Immature natural killer cell (primary cell): ENCODE measurements around the gene TNS4. TPM values are rescaled to one million over a fixed set of nuclear protein-coding genes. Genes with fewer than 3 reads are reported as not detected.

Source experiments
- DNase-seq, 3 donors: peaks; one replicate each; pipeline ENCODE4 v3.0.0; 2022; ENCODE audit warnings: mixed read lengths in 1 of 3
- H3K27ac Mint-ChIP-seq, 6 donors: one replicate each; pipeline ENCODE4 v1.8.0; 2020; ENCODE audit warnings: mixed read lengths in 6 of 6, mild to moderate bottlenecking in 5 of 6, inconsistent platforms in 4 of 6, moderate library complexity in 3 of 6
- H3K27me3 Mint-ChIP-seq, 3 donors: one replicate each; pipeline ENCODE4 v1.8.0; 2020 to 2021; ENCODE audit warnings: low read depth in 3 of 3, mild to moderate bottlenecking in 3 of 3, mixed read lengths in 3 of 3, moderate library complexity in 3 of 3, inconsistent platforms in 1 of 3
- H3K36me3 Mint-ChIP-seq, 3 donors: one replicate each; pipeline ENCODE4 v1.8.0; 2020; ENCODE audit warnings: mixed read lengths in 3 of 3, inconsistent platforms in 2 of 3, mild to moderate bottlenecking in 2 of 3
- H3K4me1 Mint-ChIP-seq, 2 donors: one replicate each; pipeline ENCODE4 v1.8.0; 2020; ENCODE audit warnings: inconsistent platforms in 2 of 2, mild to moderate bottlenecking in 2 of 2, mixed read lengths in 2 of 2, moderate library complexity in 1 of 2
- H3K4me3 Mint-ChIP-seq, 5 donors: one replicate each; pipeline ENCODE4 v1.8.0; 2020; ENCODE audit warnings: mild to moderate bottlenecking in 5 of 5, mixed read lengths in 5 of 5, inconsistent platforms in 3 of 5, moderate library complexity in 3 of 5
- H3K9me3 Mint-ChIP-seq, 6 donors: one replicate each; pipeline ENCODE4 v1.8.0; 2020; ENCODE audit warnings: mild to moderate bottlenecking in 6 of 6, mixed read lengths in 6 of 6, inconsistent platforms in 4 of 6, moderate library complexity in 3 of 6
- polyA plus RNA-seq, 3 donors: library from polyadenylated mRNA; unstranded; fragments of 300-500 nt; fragmentation: Illumina TruSeq; gene quantifications; one replicate each; pipeline ENCODE4 v1.2.3, GENCODE V29; 2021

Gene TNS4
- polyA plus RNA-seq, 3 donors from 2014 or later = 0.12 TPM; not detected in 2

DNA sequence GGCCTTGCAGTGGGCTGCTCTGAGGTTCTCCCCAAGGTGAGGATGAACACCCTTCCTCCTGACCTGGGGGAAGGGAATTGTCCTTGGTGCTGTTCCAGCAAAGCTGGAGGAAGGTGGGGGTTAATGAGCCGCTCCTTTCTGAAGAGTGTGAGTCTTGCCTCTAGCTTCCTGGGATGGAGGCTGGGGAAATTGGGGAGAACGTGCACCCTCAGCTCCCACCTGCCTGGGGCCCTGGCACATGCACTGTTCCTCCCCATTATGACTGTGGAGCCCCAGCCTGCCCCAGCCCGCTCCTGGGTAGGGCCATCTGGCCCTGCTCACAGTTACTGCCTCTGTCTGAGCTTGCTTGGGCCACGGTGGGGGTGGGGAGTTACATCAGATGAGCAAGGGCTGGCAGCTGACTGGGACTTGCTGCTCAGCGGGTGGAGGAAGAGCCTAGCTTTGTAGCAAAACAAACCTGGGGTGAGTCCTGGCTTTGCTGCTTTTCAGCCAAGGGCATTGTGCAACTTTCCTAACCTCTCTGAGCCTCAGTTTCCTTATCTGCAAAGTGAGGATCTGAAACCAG is 11.1 kb downstream of the TNS4 start:
- H3K4me1 Mint-ChIP-seq = peaks cover 27 to 31% of the 10 kb centered on the region in 2 donors
- H3K9me3 Mint-ChIP-seq = no peaks in the 10 kb centered on the region
- no peak overlapping the region for H3K27ac Mint-ChIP-seq
- H3K36me3 Mint-ChIP-seq = no peaks in the 10 kb centered on the region
- DNase-seq = no peak
- peaks cover 0 to 5% (median 1%) of the 10 kb centered on the region in 3 donors for H3K27me3 Mint-ChIP-seq
- no peak overlapping the region for H3K4me3 Mint-ChIP-seq

DNA sequence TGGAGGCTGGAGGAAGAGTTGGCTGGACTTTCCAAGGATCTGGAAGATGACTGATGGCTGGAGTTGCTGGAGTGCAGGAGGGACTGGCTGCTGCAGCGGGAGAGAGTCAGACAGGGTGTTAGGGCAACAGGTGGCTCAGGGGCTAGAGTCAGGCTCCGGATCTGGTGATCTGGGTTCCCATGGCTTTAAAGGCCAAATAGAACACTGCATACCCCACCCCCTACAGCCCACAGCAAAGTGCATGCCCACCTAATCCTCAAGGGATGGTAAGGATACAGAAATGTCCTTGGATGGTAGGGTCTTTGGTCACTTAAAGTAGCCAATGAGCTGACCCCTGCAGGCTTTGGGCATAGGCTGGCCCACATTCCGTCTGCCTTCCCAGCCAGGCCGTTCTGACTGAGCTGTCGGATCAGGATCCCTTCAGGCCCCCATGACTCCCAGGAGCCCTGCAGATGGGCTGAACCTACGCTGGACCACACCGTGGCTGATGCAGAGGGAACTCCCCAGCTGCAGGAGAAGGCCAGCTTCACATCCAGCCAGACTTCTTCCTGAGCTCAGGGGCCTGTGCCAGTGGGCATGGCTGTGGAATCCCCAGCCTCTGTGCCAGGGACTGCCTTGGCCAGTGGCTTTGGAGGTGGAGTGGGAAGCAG is 13.9 kb downstream of the TNS4 start:
- Mint-ChIP-seq H3K4me1 (peaks cover 36 to 42% of the 10 kb centered on the region in 2 donors), H3K27me3 (peaks cover 0 to 5% (median 3%) of the 10 kb centered on the region in 3 donors), H3K27ac (peak overlapping the region in 1 of 6 donors; percentile 50)

DNA sequence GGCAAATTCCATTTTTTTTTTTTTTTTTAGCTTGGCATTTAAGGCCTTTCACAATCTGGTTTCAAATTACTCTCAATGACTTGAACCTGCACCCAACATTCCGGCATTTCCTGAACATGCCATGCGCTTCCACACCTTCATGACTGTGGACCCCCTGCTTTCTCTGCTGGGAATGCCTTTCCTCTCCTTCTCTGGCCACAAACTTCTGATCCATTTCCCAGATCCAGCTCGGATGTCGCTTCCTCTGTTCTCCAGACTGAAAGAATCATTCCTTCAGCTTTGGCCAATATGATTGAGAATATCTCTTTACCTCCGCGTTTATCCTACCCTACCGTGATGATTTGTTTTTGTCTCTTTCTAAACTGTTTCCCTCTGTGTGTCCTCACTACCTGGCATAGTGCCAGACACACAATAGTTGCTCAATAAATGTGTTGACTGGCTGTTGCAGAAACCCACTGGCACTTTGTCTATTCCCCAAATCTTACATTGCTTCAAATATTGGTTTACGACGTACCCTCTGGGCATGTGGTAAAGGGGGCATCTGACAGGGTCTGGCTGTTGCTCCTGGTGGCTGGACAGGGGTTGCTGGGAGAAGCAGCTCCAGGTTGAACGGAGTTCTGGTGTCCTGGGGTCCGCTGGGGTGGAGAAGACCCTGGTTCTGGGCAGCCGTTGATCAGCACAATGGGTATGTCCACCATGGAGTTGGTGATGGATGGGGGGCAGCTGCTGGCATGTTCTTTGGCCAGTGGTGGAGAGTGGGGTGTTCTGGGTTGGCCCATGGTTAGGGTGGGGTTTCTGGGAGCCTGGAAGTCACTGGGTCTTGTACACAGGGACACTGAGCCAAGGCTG is 14.7 kb downstream of the TNS4 start:
- peaks cover 0 to 5% (median 3%) of the 10 kb centered on the region in 3 donors for H3K27me3 Mint-ChIP-seq
- H3K4me3 Mint-ChIP-seq = no peak overlapping the region
- DNase-seq = no peak
- H3K36me3 Mint-ChIP-seq = no peaks in the 10 kb centered on the region
- H3K27ac Mint-ChIP-seq = peak overlapping the region in 3 of 6 donors; percentile 31 to 82 (median 71)
- H3K9me3 Mint-ChIP-seq = no peaks in the 10 kb centered on the region
- H3K4me1 Mint-ChIP-seq = peaks cover 43 to 50% of the 10 kb centered on the region in 2 donors

More for the DNA sequence above, 13.9 kb downstream of the TNS4 start:
- Mint-ChIP-seq H3K36me3 (no peaks in the 10 kb centered on the region), H3K9me3 (no peaks in the 10 kb centered on the region), H3K4me3 (no peak overlapping the region)
- no peak for DNase-seq

DNA sequence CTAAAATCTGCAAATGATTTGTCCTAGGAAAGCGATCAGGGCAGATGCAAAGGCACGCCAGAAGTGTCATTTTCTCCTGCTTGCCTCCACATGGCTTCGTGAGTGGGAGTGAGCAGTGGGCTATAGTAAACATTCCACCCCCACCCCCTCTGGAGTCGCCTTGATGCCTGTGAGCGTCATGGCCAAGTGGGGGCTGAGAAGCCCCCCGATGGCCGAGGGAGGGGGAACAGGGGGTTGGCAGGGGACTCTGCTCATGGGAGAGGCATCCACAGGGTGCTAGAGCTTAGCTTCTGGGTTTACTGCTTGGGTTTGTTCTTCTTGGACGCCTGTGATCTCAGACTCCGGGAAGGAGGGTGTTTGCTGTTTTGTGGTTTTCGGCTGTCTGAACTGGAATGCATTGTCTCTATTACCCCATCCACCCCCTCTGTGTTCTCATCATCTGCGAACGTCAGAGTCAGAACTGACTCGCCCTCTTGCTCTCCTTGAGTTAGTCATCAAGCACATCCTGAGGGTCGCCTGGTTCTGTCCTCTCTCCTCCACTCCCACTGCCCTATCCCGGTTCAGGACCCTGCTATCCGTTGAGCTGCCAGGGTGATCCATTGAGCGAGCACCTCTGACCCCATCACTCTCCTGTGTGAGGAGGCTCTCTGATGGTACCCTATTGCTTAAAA is 15.4 kb downstream of the TNS4 start:
- Mint-ChIP-seq H3K4me1 (peaks cover 49 to 55% of the 10 kb centered on the region in 2 donors), H3K27ac (peak overlapping the region in 1 of 6 donors; percentile 30), H3K9me3 (no peaks in the 10 kb centered on the region), H3K27me3 (peaks cover 0 to 6% (median 3%) of the 10 kb centered on the region in 3 donors), H3K36me3 (no peaks in the 10 kb centered on the region), H3K4me3 (no peak overlapping the region)
- no peak for DNase-seq

DNA sequence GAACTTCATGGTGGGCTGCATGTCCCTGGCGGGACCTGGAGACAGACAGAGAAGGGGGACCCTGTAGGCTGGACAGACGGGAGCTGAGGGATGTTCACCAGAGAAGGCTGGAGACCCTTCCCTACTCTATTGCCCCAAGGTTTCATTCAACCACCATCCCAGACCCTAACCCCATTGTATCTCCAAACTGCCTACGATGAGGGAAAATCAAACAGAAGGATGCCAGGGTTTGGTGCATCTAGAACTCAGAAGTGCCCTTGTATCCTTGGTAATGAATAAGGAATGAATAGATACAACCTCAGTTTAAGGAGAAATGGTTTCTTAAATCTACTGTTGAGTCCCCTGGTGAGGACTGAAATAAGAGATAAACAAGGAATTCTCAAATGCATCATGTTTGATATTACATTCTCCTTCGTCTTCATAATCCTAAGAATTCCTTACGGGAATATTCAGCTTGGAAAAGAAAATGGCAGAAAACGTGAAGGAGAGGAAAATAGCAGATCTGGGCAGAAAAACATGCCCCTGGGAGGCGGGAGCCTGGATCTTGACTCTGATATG is 16.4 kb downstream of the TNS4 start:
- Mint-ChIP-seq H3K4me3 (no peak overlapping the region), H3K4me1 (peaks cover 53 to 55% of the 10 kb centered on the region in 2 donors)
- no peak for DNase-seq

DNA sequence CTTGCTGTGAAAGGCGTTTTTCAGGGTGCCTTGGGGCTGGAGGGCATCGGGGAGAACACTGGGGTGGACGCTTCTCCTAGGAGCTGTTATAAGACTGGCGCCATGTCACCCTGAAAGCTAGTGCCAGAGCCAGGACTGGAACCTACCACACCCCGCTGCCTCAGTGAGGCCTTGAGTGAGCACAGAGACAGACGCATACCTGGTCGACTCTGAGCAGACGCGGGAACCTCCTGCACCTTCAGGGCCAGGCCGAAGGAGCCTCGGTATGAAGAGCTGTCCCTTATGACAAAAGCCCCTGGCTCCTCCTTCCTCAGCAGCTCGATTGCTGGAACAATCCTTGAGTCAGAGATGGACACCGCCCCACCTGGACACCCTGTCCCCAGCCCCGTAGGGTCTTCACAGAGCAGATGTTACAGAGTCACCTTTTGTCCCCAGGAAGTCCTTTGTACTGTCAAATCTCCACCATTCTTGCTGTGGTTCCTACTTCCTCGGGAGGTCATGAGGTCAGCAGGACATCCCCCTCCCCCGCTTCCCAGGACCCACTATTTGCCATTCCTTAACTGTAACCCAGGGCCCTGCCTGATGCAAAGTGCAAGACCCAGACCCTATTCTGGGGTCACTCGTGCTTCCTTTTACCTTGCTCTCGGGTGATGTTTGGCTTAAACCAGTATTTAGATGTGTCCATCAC is 17.0 kb downstream of the TNS4 start:
- Mint-ChIP-seq H3K27ac (peak overlapping the region in 5 of 6 donors; percentile 2 to 92 (median 88)), H3K27me3 (peaks cover 6 to 9% (median 8%) of the 10 kb centered on the region in 3 donors), H3K36me3 (no peaks in the 10 kb centered on the region), H3K4me1 (peaks cover 54 to 55% of the 10 kb centered on the region in 2 donors), H3K4me3 (no peak overlapping the region), H3K9me3 (no peaks in the 10 kb centered on the region)
- DNase-seq = no peak

More for the DNA sequence above, 16.4 kb downstream of the TNS4 start:
- Mint-ChIP-seq H3K9me3 (no peaks in the 10 kb centered on the region), H3K36me3 (no peaks in the 10 kb centered on the region), H3K27ac (peak overlapping the region in 5 of 6 donors; percentile 2 to 88 (median 38)), H3K27me3 (peaks cover 6 to 9% (median 8%) of the 10 kb centered on the region in 3 donors)

DNA sequence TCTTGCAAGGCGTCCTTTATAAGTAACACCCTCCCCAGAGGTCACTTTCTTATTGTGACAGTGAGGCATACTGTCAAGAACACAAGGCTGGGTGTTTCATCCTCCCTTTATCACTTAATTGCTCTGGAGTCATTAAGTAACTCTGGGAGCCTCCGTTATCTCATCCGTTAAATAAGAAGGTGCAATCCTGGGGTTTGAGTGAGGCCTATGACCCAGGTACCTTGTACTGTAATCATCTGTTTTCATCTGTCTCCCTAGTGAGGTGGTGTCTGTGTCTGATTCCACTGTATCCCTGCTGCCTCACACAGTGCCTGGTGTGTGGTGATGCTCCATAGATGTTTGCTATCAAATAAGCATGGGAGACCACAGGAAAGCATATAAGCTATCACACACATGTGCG is 17.7 kb downstream of the TNS4 start:
- DNase-seq = no peak
- Mint-ChIP-seq H3K27ac (peak overlapping the region; percentile 34 to 92 (median 87)), H3K27me3 (peaks cover 6 to 11% (median 8%) of the 10 kb centered on the region in 3 donors), H3K4me3 (peak overlapping the region in 1 of 5 donors; percentile 31), H3K9me3 (no peaks in the 10 kb centered on the region), H3K36me3 (no peaks in the 10 kb centered on the region), H3K4me1 (peaks cover 50 to 52% of the 10 kb centered on the region in 2 donors)

DNA sequence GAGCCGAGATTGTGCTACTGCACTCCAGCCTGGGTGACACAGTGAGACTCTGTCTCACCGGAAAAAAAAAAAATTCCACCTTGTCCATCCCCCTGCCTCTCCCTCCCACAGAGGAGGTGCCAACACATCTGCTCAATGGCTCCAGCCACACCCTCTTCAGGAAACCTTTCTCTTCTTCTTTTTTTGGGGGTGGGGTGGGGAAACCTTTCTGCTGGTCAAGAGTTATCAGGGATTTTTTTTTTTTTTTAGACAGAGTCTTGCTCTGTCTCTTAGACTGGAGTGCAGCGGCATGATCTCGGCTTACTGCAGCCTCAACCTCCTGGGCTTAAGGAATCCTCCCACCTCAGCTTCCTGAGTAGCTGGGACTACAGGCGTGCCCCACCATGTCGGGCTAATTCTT is 18.7 kb downstream of the TNS4 start:
- Mint-ChIP-seq H3K4me3 (peak overlapping the region in 2 of 5 donors; percentile 18 to 38), H3K9me3 (no peaks in the 10 kb centered on the region), H3K27ac (peak overlapping the region; percentile 13 to 97 (median 89)), H3K36me3 (no peaks in the 10 kb centered on the region), H3K4me1 (peaks cover 47 to 49% of the 10 kb centered on the region in 2 donors), H3K27me3 (peaks cover 6 to 11% (median 8%) of the 10 kb centered on the region in 3 donors)
- DNase-seq = no peak

DNA sequence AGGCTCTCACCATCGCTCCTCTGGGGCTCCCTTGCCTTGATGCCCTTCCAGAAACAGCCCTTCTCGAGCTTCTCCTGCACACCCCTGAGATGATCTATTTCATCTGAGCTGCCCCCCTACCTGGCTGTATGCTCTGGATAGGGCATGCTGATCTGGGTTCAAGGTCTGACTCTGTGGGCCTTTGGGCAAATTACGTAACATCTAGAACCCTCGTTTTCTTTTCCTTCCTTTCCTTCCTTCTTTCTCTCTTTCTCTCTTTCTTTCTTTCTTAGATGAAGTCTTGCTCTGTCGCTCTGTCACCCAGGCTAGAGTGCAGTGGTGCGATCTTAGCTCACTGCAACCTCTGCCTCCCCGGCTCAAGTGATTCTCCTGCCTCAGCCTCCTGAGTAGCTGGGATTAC is 20.3 kb downstream of the TNS4 start:
- no peak for DNase-seq
- peaks cover 6 to 14% (median 9%) of the 10 kb centered on the region in 3 donors for H3K27me3 Mint-ChIP-seq
- no peaks in the 10 kb centered on the region for H3K9me3 Mint-ChIP-seq
- H3K4me3 Mint-ChIP-seq = peak overlapping the region; percentile 69 to 81 (median 73)
- no peaks in the 10 kb centered on the region for H3K36me3 Mint-ChIP-seq
- peak overlapping the region; percentile 86 to 97 (median 94) for H3K27ac Mint-ChIP-seq
- H3K4me1 Mint-ChIP-seq = peaks cover 52% of the 10 kb centered on the region in 2 donors

DNA sequence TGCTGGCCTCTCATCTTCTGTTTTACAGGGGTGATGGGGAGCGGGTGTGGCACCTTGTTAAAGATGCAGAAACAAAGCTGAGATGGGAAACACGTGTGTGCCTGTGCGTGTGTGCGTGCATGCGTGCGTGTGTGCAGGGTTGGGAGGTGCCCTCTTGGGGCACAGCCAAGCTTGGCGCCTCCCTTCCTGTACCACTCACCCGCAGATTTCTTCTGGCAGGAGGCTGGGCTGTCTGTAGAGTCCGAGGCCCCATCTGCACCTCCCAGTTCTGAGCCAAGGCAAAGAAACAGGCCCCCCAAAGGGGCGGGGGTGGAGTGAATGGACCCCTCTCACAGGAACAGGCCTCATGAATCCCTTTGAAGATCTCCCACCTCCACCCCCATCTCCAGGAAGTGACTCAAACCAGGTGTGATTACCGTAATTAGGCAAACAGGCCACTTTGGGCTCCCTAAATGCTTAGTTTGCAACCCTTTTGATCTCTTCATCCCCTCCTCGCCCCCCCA is 20.9 kb downstream of the TNS4 start:
- Mint-ChIP-seq H3K27me3 (peaks cover 6 to 14% (median 10%) of the 10 kb centered on the region in 3 donors), H3K4me3 (peak overlapping the region; percentile 69 to 81 (median 73)), H3K27ac (peak overlapping the region; percentile 86 to 97 (median 94)), H3K4me1 (peaks cover 54 to 57% of the 10 kb centered on the region in 2 donors), H3K9me3 (no peaks in the 10 kb centered on the region), H3K36me3 (no peaks in the 10 kb centered on the region)
- peak; percentile 82 to 88 (median 87) for DNase-seq

DNA sequence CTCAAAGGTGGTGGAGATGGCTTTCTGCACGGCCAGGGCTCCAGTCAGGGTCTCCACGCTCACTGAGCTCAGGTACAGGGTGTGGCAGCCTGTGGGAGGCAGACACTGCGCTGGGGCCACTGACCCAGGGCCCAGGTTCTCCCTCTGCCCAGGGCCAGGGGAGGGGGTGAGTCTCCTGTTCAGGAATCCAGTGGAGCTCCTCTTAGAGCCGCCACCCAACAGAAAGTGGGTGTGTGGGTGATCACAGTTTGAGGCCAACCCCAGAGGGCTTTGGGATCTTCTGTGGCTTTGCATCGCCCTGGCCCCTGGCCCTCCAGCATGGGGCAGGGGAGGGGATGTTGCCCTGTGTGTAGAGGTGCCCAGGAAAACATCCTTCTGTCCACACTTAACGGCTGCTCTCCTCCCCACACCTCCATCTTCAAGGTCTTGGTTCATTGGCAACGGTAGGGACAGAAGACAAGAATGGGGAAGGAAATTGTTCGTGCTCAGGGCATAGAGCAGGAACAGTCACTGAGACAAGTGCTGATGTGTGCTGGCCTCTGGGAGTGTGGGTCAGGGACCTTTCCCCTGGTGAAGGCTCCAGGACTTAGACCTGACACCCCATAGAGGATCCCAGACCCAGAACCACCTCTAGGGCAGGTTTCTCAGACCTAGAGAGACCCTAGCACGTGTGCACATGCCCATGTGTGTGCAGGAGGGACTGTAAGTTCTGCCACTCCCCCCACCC is 21.5 kb downstream of the TNS4 start:
- H3K4me1 Mint-ChIP-seq = peaks cover 54 to 57% of the 10 kb centered on the region in 2 donors
- no peaks in the 10 kb centered on the region for H3K9me3 Mint-ChIP-seq
- peak overlapping the region; percentile 26 to 81 (median 71) for H3K4me3 Mint-ChIP-seq
- no peaks in the 10 kb centered on the region for H3K36me3 Mint-ChIP-seq
- no peak for DNase-seq
- peaks cover 6 to 16% (median 10%) of the 10 kb centered on the region in 3 donors for H3K27me3 Mint-ChIP-seq
- H3K27ac Mint-ChIP-seq = peak overlapping the region; percentile 86 to 97 (median 94)

DNA sequence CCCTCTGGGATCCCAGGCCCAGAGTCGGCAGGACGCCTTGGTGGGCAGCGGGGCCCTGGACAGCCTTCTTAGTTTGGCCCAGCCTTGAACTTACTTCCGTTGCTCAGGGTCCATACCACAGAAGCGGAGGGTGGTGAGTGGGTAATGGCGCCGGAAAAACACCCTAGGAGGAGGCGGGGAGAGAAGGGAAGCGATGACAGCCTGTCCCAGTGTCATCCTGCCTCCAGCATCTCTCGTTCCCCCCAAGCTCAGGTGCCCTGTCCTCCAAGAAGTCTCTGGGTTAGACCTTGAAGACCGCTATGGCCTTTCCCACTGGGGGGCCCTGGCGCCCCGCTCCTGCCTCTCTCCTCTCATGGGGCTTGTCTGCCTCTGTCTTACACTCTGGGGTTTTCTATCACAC is 22.9 kb downstream of the TNS4 start:
- no peaks in the 10 kb centered on the region for H3K9me3 Mint-ChIP-seq
- peaks cover 6 to 16% (median 10%) of the 10 kb centered on the region in 3 donors for H3K27me3 Mint-ChIP-seq
- peaks cover 50 to 52% of the 10 kb centered on the region in 2 donors for H3K4me1 Mint-ChIP-seq
- no peak for DNase-seq
- H3K4me3 Mint-ChIP-seq = peak overlapping the region in 1 of 5 donors; percentile 22
- no peaks in the 10 kb centered on the region for H3K36me3 Mint-ChIP-seq
- peak overlapping the region in 4 of 6 donors; percentile 35 to 92 (median 76) for H3K27ac Mint-ChIP-seq
